HG03442 (cell line): ENCODE results near the gene AP1B1.

Experiments used
- ATAC-seq: cut with Tn5 transposase; IDR thresholded peaks from one replicate; pipeline ENCODE4 v1.9.1; 2021; ENCODE audit warnings: mild to moderate bottlenecking, moderate library complexity; ENCODE audit not compliant: unreplicated experiment

AP1B1 gene

DNA sequence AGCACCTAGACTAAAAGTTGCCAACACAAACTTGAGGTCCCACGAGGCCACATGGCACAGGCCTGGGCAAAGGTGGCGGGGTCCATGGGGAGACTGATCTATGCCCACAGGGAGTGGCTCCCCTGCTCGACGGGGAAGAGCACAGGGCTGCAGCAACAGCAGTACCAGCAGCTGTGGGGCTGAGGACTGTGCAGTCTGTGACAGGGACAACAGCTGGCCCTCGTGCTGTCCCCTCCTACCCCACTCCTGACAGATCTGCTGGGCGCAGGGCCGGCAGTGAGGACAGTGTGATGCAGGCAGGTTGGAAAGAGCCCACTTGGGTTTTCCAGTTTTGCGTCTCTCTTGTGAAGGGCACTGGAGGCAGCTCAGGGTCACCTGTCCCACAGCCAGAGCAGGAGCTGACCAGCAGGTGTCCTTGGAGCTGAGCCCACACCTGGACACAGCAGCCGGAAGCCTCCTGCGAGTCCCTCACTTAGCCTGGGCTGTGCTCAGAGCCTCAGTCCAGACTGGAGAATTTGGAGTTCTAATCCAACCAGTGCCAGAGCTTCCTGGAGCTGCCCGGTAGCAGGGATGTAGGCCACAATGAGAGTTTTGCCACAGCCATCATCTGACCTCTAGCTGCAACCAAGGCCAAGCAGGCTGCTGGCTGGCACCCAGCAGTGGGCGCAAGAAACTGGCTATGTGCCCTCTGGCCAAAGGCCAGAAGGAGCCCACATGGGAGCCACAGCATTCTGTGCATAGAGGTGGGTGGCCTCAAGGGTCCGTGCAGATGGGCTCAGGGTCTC is 85.5 kb downstream of the AP1B1 start:
- ATAC-seq: no peak

GRCh38 chr22:29302402-29302680 is 86.0 kb downstream of the AP1B1 start:
- ATAC-seq: no peak

GRCh38 chr22:29301716-29302401 is 86.5 kb downstream of the AP1B1 start:
- ATAC-seq: no peak

- ATAC-seq: no peak
Observed at GRCh38 chr22:29300807-29301601, 87.4 kb downstream of the AP1B1 start.

DNA sequence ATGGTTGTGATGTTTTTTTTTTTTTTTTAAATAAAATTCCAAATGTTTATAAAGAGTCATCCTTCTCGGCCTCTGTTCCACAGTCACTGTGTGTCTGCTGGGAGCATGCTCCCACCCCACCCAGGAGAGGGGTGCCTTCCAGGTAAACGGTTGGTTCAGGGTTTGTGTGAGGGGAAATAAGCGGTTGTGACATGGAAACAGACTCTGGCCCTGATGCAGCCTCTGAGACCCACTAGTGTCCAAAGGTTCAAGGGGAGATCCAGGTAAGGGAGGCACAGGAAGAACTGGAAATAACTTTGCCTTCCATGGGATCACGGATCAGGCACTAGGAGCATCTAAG is 87.9 kb downstream of the AP1B1 start:
- no peak for ATAC-seq

- ATAC-seq: no peak
Observed at GRCh38 chr22:29299136-29299900, 89.1 kb downstream of the AP1B1 start.

- ATAC-seq: no peak
Observed at GRCh38 chr22:29298641-29299040, 89.7 kb downstream of the AP1B1 start.

DNA sequence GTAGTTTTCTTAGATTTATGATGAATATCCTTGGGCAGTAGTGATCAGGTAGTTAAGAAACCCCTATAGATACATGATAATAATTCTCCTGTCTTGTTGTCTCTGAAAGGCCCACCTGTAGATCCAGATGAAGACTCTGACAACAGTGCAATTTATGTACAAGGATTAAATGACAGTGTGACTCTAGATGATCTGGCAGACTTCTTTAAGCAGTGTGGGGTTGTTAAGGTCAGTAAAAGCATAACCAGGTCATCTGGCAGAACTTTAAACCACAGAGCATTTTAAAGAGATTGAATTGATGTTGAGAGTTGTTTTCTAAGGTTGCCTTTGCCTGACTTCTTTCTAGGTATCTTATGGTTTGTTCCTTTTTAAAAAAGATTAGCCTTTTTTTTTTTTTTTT is 96.0 kb downstream of the AP1B1 start:
- ATAC-seq: no peak

DNA sequence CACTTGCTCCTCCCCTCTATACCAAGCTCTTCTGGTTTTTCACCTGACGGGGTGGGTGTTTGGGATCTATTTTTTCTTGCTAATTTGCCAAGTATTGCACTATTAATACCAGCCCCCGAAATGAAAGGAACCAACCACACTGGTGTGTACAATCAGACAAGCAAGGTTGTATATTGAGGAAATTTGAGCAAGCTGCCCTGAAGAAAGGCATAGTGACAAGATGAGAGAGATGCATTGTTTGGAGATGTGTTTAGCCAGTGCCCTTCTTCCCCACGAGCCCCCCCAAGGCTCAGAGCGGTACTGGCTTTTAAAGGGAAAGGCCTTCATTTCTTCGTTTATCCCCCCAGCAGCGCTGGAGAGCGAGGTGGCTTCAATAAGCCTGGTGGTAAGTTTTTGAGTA is 97.2 kb downstream of the AP1B1 start:
- ATAC-seq: no peak

DNA sequence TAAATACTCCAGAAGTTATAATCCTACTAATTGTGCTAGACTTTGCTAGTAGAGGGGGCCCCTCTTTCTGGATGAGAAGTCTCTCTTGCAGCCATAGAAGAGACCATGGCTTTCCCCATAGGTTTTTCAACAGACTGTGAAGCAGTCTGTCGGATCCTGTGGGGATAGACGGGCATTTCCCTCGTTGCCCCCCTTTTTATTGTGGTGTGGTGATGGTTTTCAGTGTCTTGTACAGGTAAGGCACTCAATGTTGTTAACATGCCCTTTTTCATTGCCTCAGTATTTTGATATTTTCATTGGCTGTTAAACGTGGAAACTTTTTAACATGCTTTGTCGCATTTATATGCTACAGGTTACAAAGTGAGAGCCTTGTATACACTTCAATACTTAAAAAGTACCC is 98.3 kb downstream of the AP1B1 start:
- no peak for ATAC-seq

DNA sequence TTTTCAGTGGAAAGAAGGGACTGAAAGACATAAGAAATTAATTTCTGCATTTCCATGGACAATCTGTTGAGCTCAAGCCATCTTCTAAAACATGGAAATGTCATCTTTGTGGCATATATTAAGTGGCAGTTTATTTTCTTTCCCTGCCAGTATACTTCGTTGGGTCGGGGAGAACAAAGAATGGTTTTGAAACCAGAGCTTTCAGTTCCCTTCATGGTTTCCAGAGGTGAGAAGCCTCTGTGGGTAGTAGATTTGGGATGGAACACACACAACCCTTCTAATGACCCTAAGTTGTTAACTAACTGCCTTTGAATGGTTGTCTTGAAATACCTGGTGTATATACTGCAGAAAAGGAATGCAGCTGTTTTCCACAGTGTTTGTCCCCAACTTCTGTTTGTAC is 99.5 kb downstream of the AP1B1 start:
- no peak for ATAC-seq

DNA sequence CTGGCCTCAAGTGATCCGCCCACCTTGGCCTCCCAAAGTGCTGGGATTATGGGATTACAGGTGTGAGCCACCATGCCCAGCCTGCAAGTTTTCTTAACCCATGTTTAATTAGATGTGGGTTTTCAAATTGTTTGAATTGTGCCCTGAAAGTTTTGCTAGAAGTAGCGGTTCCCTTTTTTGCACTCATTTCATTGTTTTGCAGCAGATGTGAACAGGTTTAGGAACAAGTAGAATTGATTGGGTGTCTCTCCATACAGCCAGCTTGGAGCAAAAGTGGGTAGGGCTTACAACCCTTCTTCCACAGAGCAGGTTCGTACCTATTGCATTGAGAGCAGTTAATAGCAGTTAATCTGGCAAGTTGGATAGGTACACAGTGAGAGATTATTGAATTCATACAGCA is 104.2 kb downstream of the AP1B1 start:
- ATAC-seq: no peak

DNA sequence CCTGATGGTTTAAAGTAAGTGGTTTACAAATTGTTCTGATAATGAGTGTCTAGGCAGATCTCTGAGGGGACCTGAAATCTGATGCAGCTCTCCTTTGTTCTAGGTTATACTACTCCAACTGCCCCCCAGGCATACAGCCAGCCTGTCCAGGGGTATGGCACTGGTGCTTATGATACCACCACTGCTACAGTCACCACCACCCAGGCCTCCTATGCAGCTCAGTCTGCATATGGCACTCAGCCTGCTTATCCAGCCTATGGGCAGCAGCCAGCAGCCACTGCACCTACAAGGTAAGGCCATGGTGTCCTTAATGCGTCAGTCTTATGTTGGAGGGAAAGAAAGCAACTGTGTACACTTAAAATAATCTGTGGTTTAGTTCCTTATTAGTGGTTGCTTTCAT is 110.4 kb downstream of the AP1B1 start:
- no peak for ATAC-seq
